Neural cell (in vitro differentiated cells): ENCODE results near the gene CYB561A3. TPM values are rescaled to one million over a fixed set of nuclear protein-coding genes. Genes with fewer than 3 reads are reported as not detected.
A peak's percentile ranks its signal among the peaks of the same experiment; 100 is the strongest.

ENCODE experiments used
- H2AFZ ChIP-seq: fragments of 200-600, 300-800 bp; sonication (generic), shearing (Covaris generic); 2 replicates; pipeline ENCODE4 v1.6.0; 2014; ENCODE audit warnings: low read depth, mild to moderate bottlenecking, antibody characterized with exemption, low read length, moderate library complexity
- H3F3A ChIP-seq: fragments of 200-600 bp; shearing (Covaris generic); 2 replicates; pipeline ENCODE4 v1.6.1; 2016; ENCODE audit warnings: mild to moderate bottlenecking, moderate library complexity, mixed read lengths, antibody characterized with exemption, low read length; ENCODE audit not compliant: insufficient read depth, poor library complexity, severe bottlenecking
- H3K27ac ChIP-seq: fragments of 200-600, 300-800 bp; sonication (generic), shearing (Covaris generic); 2 replicates; pipeline ENCODE4 v1.5.1; 2014; ENCODE audit warnings: mild to moderate bottlenecking, low read length, moderate library complexity
- H3K27me3 ChIP-seq: fragments of 300-800, 200-600 bp; sonication (generic), shearing (Covaris generic); 2 replicates; pipeline ENCODE4 v1.6.0; 2014; ENCODE audit warnings: mild to moderate bottlenecking, low read depth, low read length, moderate library complexity; ENCODE audit not compliant: insufficient read depth
- H3K36me3 ChIP-seq: fragments of 300-800, 200-600 bp; sonication (generic), shearing (Covaris generic); 2 replicates; pipeline ENCODE4 v1.5.1; 2014; ENCODE audit warnings: mild to moderate bottlenecking, antibody characterized with exemption, low read length, moderate library complexity; ENCODE audit not compliant: insufficient read depth
- H3K4me2 ChIP-seq: fragments of 300-800, 200-600 bp; sonication (generic), shearing (Covaris generic); 2 replicates; pipeline ENCODE4 v1.6.0; 2014; ENCODE audit warnings: mild to moderate bottlenecking, low read length
- H3K4me3 ChIP-seq: fragments of 300-800, 200-600 bp; sonication (generic), shearing (Covaris generic); 2 replicates; pipeline ENCODE4 v1.5.1; 2014; ENCODE audit warnings: mild to moderate bottlenecking, low read length, moderate library complexity
- H3K79me2 ChIP-seq: fragments of 200-600 bp; shearing (Covaris generic); replicated peaks from 2 replicates; pipeline ENCODE4 v1.6.0; 2014; ENCODE audit warnings: mild to moderate bottlenecking, low read length, moderate library complexity; ENCODE audit not compliant: insufficient read depth
- H3K9ac ChIP-seq: fragments of 300-800, 200-600 bp; sonication (generic), shearing (Covaris generic); 2 replicates; pipeline ENCODE4 v1.6.1; 2016; ENCODE audit warnings: mild to moderate bottlenecking, low read length, mixed read lengths
- H3K9me2 ChIP-seq: fragments of 200-600 bp; shearing (Covaris generic); 2 replicates; pipeline ENCODE4 v1.6.1; 2016; ENCODE audit warnings: mild to moderate bottlenecking, low read length, mixed read lengths; ENCODE audit not compliant: insufficient read depth
- H3K9me3 ChIP-seq: fragments of 200-600, 300-800 bp; sonication (generic), shearing (Covaris generic); 2 replicates; pipeline ENCODE4 v1.6.1; 2016; ENCODE audit warnings: mild to moderate bottlenecking, mixed run types, low read length, moderate library complexity, mixed read lengths
- H4K20me1 ChIP-seq: fragments of 200-600 bp; shearing (Covaris generic); 2 replicates; pipeline ENCODE4 v1.6.1; 2016; ENCODE audit warnings: mild to moderate bottlenecking, mixed run types; ENCODE audit not compliant: insufficient read depth
- EP300 ChIP-seq: fragments of 450-650 bp; conservative IDR thresholded peaks from 2 replicates; pipeline ENCODE4 v1.6.1; 2014; ENCODE audit warnings: antibody characterized with exemption, mild to moderate bottlenecking, moderate library complexity; ENCODE audit not compliant: poor library complexity, severe bottlenecking
- EZH2 ChIP-seq: fragments of 200-600, 300-800 bp; shearing (Covaris generic), sonication (generic); IDR thresholded peaks from 2 replicates; pipeline ENCODE4 v1.6.1; 2014; ENCODE audit warnings: antibody characterized with exemption, low read length, borderline replicate concordance, mild to moderate bottlenecking; ENCODE audit not compliant: insufficient read depth, poor library complexity, severe bottlenecking
- MXI1 ChIP-seq: fragments of 450-650 bp; conservative IDR thresholded peaks from 2 replicates; pipeline ENCODE4 v1.6.1; 2014; ENCODE audit warnings: antibody characterized with exemption, mild to moderate bottlenecking; ENCODE audit not compliant: poor library complexity, severe bottlenecking
- POLR2AphosphoS5 ChIP-seq: IDR thresholded peaks from 2 replicates; pipeline ENCODE4 v1.6.1; 2012
- RAD21 ChIP-seq: fragments of 450-650 bp; conservative IDR thresholded peaks from 2 replicates; pipeline ENCODE4 v1.6.1; 2014; ENCODE audit warnings: antibody characterized with exemption, mild to moderate bottlenecking, moderate library complexity
- SMC3 ChIP-seq: fragments of 450-650 bp; conservative IDR thresholded peaks from 2 replicates; pipeline ENCODE4 v1.6.1; 2014; ENCODE audit warnings: antibody characterized with exemption, mild to moderate bottlenecking, moderate library complexity; ENCODE audit not compliant: poor library complexity
- TAF1 ChIP-seq: IDR thresholded peaks from 2 replicates; pipeline ENCODE4 v1.6.1; 2012; ENCODE audit warnings: low read depth
- polyA plus RNA-seq: library from polyadenylated mRNA; depleted of rRNA; stranded (reverse); fragments of >200 nt; gene quantifications from 2 replicates; pipeline ENCODE4 v1.2.3, GENCODE V29; 2014
- TF ChIP-seq, protein P1 (sequence below): IDR thresholded peaks from 2 replicates; pipeline ENCODE4 v1.6.1; 2012; ENCODE audit warnings: borderline replicate concordance
- TF ChIP-seq, protein P2 (sequence below): fragments of 450-650 bp; IDR thresholded peaks from 2 replicates; pipeline ENCODE4 v1.5.1; 2014; ENCODE audit warnings: antibody characterized with exemption, mild to moderate bottlenecking, moderate library complexity; ENCODE audit not compliant: poor library complexity, severe bottlenecking

The CYB561A3 gene
- polyA plus RNA-seq, 1 donor from 2014 or later, result 36.3 TPM

DNA sequence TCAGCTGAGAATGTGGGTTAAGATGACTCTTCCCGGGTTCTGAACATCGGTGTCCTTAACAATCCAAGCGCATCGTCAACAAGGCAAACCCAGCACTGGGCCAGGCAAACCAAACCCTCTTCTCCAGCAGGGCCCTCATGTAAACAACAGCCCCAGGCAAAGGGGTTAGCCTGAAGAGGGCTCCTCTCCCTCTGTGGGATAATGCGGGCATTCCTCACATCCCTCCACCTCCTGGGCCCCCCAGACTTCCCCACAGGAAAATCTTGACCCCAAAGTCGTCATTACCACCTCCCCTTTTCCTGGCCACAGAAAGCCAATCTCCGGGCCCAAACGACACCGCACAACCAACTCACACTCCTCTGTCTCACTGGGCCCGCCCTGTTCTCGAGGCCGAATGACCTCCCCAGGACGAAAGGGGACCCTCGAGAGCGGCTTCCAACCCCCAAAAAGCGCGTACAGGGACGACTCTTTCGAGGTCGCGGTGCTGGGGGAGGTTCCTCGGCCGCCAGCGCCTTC, 29.3 kb downstream of the CYB561A3 start:
- Histone ChIP-seq H3K9me2 (no peaks in the 10 kb centered on the region), H3K9me3 (no peaks in the 10 kb centered on the region), H3K27me3 (no peaks in the 10 kb centered on the region), H3K79me2 (peaks cover 50% of the 10 kb centered on the region), H2AFZ (peak overlapping the region; percentile 65), H3F3A (no peaks in the 10 kb centered on the region), H3K27ac (peak overlapping the region; percentile 93), H3K4me2 (peak overlapping the region; percentile 98), H3K36me3 (no peaks in the 10 kb centered on the region), H3K9ac (peak overlapping the region; percentile 93), H3K4me3 (peak overlapping the region; percentile 99), H4K20me1 (no peaks in the 10 kb centered on the region)
- TF ChIP-seq, protein P1, sequence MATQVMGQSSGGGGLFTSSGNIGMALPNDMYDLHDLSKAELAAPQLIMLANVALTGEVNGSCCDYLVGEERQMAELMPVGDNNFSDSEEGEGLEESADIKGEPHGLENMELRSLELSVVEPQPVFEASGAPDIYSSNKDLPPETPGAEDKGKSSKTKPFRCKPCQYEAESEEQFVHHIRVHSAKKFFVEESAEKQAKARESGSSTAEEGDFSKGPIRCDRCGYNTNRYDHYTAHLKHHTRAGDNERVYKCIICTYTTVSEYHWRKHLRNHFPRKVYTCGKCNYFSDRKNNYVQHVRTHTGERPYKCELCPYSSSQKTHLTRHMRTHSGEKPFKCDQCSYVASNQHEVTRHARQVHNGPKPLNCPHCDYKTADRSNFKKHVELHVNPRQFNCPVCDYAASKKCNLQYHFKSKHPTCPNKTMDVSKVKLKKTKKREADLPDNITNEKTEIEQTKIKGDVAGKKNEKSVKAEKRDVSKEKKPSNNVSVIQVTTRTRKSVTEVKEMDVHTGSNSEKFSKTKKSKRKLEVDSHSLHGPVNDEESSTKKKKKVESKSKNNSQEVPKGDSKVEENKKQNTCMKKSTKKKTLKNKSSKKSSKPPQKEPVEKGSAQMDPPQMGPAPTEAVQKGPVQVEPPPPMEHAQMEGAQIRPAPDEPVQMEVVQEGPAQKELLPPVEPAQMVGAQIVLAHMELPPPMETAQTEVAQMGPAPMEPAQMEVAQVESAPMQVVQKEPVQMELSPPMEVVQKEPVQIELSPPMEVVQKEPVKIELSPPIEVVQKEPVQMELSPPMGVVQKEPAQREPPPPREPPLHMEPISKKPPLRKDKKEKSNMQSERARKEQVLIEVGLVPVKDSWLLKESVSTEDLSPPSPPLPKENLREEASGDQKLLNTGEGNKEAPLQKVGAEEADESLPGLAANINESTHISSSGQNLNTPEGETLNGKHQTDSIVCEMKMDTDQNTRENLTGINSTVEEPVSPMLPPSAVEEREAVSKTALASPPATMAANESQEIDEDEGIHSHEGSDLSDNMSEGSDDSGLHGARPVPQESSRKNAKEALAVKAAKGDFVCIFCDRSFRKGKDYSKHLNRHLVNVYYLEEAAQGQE, result no peak
- TF ChIP-seq POLR2AphosphoS5, result no peak
- no peak for TF ChIP-seq RAD21
- TF ChIP-seq EZH2, result no peak
- TF ChIP-seq MXI1, result no peak
- TF ChIP-seq, protein P2, sequence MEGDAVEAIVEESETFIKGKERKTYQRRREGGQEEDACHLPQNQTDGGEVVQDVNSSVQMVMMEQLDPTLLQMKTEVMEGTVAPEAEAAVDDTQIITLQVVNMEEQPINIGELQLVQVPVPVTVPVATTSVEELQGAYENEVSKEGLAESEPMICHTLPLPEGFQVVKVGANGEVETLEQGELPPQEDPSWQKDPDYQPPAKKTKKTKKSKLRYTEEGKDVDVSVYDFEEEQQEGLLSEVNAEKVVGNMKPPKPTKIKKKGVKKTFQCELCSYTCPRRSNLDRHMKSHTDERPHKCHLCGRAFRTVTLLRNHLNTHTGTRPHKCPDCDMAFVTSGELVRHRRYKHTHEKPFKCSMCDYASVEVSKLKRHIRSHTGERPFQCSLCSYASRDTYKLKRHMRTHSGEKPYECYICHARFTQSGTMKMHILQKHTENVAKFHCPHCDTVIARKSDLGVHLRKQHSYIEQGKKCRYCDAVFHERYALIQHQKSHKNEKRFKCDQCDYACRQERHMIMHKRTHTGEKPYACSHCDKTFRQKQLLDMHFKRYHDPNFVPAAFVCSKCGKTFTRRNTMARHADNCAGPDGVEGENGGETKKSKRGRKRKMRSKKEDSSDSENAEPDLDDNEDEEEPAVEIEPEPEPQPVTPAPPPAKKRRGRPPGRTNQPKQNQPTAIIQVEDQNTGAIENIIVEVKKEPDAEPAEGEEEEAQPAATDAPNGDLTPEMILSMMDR, result no peak
- no peak for TF ChIP-seq EP300
- no peak for TF ChIP-seq TAF1
- no peak for TF ChIP-seq SMC3

DNA sequence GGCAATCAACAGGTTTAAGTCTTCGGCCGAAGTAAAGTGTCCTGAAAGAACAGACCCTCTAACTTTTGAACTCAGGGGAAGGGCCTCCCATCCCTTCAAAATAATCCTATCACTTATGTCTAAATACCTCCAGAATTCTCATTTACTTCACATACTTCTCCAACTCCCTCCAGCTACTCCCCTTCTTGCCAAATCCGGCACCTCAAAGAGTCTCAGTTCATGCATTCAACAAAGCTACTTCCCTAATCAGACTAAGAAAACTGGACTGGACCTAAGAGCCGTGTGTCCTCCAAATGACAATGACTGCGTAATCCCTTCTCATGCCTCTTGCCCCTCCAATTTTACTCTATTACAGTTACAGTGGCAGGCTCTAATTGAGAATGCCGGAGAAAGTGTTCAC, 30.0 kb downstream of the CYB561A3 start:
- no peaks in the 10 kb centered on the region for H3K27me3 ChIP-seq
- H3K9me2 ChIP-seq, result no peaks in the 10 kb centered on the region
- no peaks in the 10 kb centered on the region for H4K20me1 ChIP-seq
- H3K27ac ChIP-seq, result no peak overlapping the region
- H3F3A ChIP-seq, result no peaks in the 10 kb centered on the region
- no peaks in the 10 kb centered on the region for H3K36me3 ChIP-seq
- H3K79me2 ChIP-seq, result peaks cover 51% of the 10 kb centered on the region
- peak overlapping the region; percentile 93 for H3K9ac ChIP-seq
- H3K9me3 ChIP-seq, result no peaks in the 10 kb centered on the region
- peak overlapping the region; percentile 98 for H3K4me2 ChIP-seq
- H2AFZ ChIP-seq, result no peak overlapping the region
- peak overlapping the region; percentile 99 for H3K4me3 ChIP-seq
- TF ChIP-seq, protein P2, result no peak
- TF ChIP-seq POLR2AphosphoS5 (no peak), SMC3 (no peak), EZH2 (no peak), RAD21 (no peak), EP300 (no peak)
- TF ChIP-seq, protein P1, result no peak
